ENCODE measurements around the gene ARRDC1.

DNA sequence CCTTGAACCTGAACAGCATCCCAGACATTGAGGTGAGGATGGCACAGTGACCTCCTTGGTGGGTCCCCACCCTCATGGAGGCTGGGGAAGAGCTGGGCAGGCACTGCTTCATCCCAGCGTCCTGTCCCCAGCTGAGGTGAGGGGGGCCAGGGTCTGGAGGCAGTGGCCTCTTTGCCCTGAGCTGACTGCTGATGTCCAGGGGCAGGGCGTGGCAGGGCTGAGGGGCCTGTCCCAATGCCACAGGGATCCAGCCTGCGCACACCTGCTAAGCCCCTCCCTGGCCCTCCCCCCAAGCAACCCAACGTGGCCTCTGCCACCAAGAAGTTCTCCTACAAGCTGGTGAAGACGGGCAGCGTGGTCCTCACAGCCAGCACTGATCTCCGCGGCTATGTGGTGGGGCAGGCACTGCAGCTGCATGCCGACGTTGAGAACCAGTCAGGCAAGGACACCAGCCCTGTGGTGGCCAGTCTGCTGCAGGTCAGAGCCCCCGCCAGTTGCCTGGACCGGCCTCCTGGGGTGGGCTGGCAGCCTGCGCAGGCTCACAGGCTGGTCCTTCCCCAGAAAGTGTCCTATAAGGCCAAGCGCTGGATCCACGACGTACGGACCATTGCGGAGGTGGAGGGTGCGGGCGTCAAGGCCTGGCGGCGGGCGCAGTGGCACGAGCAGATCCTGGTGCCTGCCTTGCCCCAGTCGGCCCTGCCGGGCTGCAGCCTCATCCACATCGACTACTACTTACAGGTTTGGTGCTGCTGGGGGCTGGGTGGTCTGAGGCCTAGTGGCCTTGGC, 8.4 kb downstream of the ARRDC1 start:
- TF ChIP-seq, protein P1, sequence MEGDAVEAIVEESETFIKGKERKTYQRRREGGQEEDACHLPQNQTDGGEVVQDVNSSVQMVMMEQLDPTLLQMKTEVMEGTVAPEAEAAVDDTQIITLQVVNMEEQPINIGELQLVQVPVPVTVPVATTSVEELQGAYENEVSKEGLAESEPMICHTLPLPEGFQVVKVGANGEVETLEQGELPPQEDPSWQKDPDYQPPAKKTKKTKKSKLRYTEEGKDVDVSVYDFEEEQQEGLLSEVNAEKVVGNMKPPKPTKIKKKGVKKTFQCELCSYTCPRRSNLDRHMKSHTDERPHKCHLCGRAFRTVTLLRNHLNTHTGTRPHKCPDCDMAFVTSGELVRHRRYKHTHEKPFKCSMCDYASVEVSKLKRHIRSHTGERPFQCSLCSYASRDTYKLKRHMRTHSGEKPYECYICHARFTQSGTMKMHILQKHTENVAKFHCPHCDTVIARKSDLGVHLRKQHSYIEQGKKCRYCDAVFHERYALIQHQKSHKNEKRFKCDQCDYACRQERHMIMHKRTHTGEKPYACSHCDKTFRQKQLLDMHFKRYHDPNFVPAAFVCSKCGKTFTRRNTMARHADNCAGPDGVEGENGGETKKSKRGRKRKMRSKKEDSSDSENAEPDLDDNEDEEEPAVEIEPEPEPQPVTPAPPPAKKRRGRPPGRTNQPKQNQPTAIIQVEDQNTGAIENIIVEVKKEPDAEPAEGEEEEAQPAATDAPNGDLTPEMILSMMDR (IDR thresholded peaks at IDR 0.05), result no peak
- no peak for TF ChIP-seq RXRA (IDR thresholded peaks at IDR 0.05; ENCODE audit: borderline replicate concordance, low read depth)
